Loucy (cell line): ENCODE results near the gene RETREG2.

Source experiments
- H2AFZ ChIP-seq: fragments of 200-600 bp; sonication (generic); 2 replicates; pipeline ENCODE4 v1.6.0; 2016; ENCODE audit warnings: antibody characterized with exemption, mild to moderate bottlenecking, low read length, moderate library complexity
- H3F3A ChIP-seq: fragments of 200-600 bp; 2 replicates; pipeline ENCODE4 v1.6.0; 2016; ENCODE audit warnings: antibody characterized with exemption, low read depth, mild to moderate bottlenecking
- H3K27me3 ChIP-seq: fragments of 200-600 bp; sonication (generic); 2 replicates; pipeline ENCODE4 v1.6.1; 2014; ENCODE audit warnings: low read length, mild to moderate bottlenecking; ENCODE audit not compliant: insufficient read depth, poor library complexity, severe bottlenecking
- H3K36me3 ChIP-seq: fragments of 200-600 bp; sonication (generic); 2 replicates; pipeline ENCODE4 v1.6.1; 2016; ENCODE audit warnings: low read length; ENCODE audit not compliant: insufficient read depth
- H3K4me1 ChIP-seq: fragments of 200-600 bp; sonication (generic); 2 replicates; pipeline ENCODE4 v1.5.1; 2014; ENCODE audit warnings: low read length, mild to moderate bottlenecking; ENCODE audit not compliant: insufficient read depth, poor library complexity, severe bottlenecking
- H3K4me2 ChIP-seq: fragments of 200-600 bp; sonication (generic); 2 replicates; pipeline ENCODE4 v1.6.0; 2014; ENCODE audit warnings: antibody characterized with exemption, low read length, low read depth, mild to moderate bottlenecking; ENCODE audit not compliant: poor library complexity, severe bottlenecking
- H3K4me3 ChIP-seq: fragments of 200-600 bp; sonication (generic); 2 replicates; pipeline ENCODE4 v1.5.1; 2014; ENCODE audit warnings: low read length, mild to moderate bottlenecking, mixed read lengths; ENCODE audit not compliant: poor library complexity, severe bottlenecking
- H3K79me2 ChIP-seq: fragments of 200-600 bp; sonication (generic); 2 replicates; pipeline ENCODE4 v1.6.1; 2014; ENCODE audit warnings: low read length; ENCODE audit not compliant: insufficient read depth
- H3K9ac ChIP-seq: fragments of 200-600 bp; sonication (generic); 2 replicates; pipeline ENCODE4 v1.6.0; 2014; ENCODE audit warnings: mild to moderate bottlenecking, low read depth, low read length, moderate library complexity; ENCODE audit not compliant: poor library complexity, severe bottlenecking
- H3K9me2 ChIP-seq: fragments of 200-600 bp; sonication (generic); replicated peaks from 2 replicates; pipeline ENCODE4 v1.6.1; 2016; ENCODE audit warnings: low read depth, low read length, mixed read lengths
- H3K9me3 ChIP-seq: fragments of 200-600 bp; sonication (generic); 2 replicates; pipeline ENCODE4 v1.6.1; 2014; ENCODE audit warnings: mild to moderate bottlenecking, antibody characterized with exemption, low read length, low read depth; ENCODE audit not compliant: insufficient read depth
- H4K20me1 ChIP-seq: fragments of 200-600 bp; sonication (generic); 2 replicates; pipeline ENCODE4 v1.6.0; 2014; ENCODE audit warnings: antibody characterized with exemption, low read length, mild to moderate bottlenecking; ENCODE audit not compliant: insufficient read depth, poor library complexity, severe bottlenecking
- CTCF ChIP-seq: fragments of 200-600 bp; sonication (generic); conservative IDR thresholded peaks from 2 replicates; pipeline ENCODE4 v1.5.1; 2014; ENCODE audit warnings: mild to moderate bottlenecking, antibody characterized with exemption, low read length
- EZH2phosphoT487 ChIP-seq: fragments of 200-600 bp; IDR thresholded peaks from 2 replicates; pipeline ENCODE4 v1.6.1; 2018; ENCODE audit warnings: antibody characterized with exemption, mild to moderate bottlenecking, moderate library complexity, borderline replicate concordance

Gene RETREG2

GRCh38 chr2:219159771-219160185 is 18.3 kb upstream of the RETREG2 start:
- Histone ChIP-seq H3K9ac (peak overlapping the region; percentile 74), H3K27me3 (no peaks in the 10 kb centered on the region), H3F3A (no peaks in the 10 kb centered on the region), H3K4me1 (peaks cover 23% of the 10 kb centered on the region), H3K4me2 (peak overlapping the region; percentile 71), H3K9me3 (no peaks in the 10 kb centered on the region), H3K9me2 (no peaks in the 10 kb centered on the region), H4K20me1 (no peaks in the 10 kb centered on the region), H3K4me3 (peak overlapping the region; percentile 81), H3K36me3 (no peaks in the 10 kb centered on the region), H2AFZ (peak overlapping the region; percentile 87; the same call in 1 of the 2 replicates), H3K79me2 (no peaks in the 10 kb centered on the region)
- no peak for TF ChIP-seq CTCF
- TF ChIP-seq EZH2phosphoT487 = no peak

- no peaks in the 10 kb centered on the region for H4K20me1 ChIP-seq
- no peaks in the 10 kb centered on the region for H3K36me3 ChIP-seq
- peak within 1 kb of the TSS; percentile 87 for H2AFZ ChIP-seq
- H3K4me2 ChIP-seq = peak within 1 kb of the TSS; percentile 85
- peaks cover 23% of the 10 kb centered on the region for H3K4me1 ChIP-seq
- no peaks in the 10 kb centered on the region for H3K27me3 ChIP-seq
- peak within 1 kb of the TSS; percentile 81 for H3K4me3 ChIP-seq
- H3K9me2 ChIP-seq = no peaks in the 10 kb centered on the region
- H3K79me2 ChIP-seq = no peaks in the 10 kb centered on the region
- no peak for TF ChIP-seq EZH2phosphoT487
- TF ChIP-seq CTCF = peak; percentile 89
- H3F3A ChIP-seq = no peaks in the 10 kb centered on the region
- H3K9me3 ChIP-seq = no peaks in the 10 kb centered on the region
- peak within 1 kb of the TSS; percentile 74 for H3K9ac ChIP-seq
These were observed 17.7 kb upstream of the RETREG2 start, which contains the start of gene NHEJ1 for GRCh38 chr2:219160186-219161017. TSS of gene NHEJ1 (minus strand) at chr2:219160815. CDS start at chr2:219158362, 2,453 bp downstream.

- Histone ChIP-seq H3K4me3 (peak overlapping the region; percentile 81), H3K4me1 (peaks cover 23% of the 10 kb centered on the region), H3K9ac (peak overlapping the region; percentile 74), H3K36me3 (no peaks in the 10 kb centered on the region), H3K27me3 (no peaks in the 10 kb centered on the region), H3K79me2 (no peaks in the 10 kb centered on the region), H4K20me1 (no peaks in the 10 kb centered on the region), H3K4me2 (peak overlapping the region; percentile 85), H3K9me2 (no peaks in the 10 kb centered on the region), H3F3A (no peaks in the 10 kb centered on the region), H3K9me3 (no peaks in the 10 kb centered on the region), H2AFZ (no peak overlapping the region)
- no peak for TF ChIP-seq EZH2phosphoT487
- TF ChIP-seq CTCF = no peak
These were observed 17.0 kb upstream of the RETREG2 start for GRCh38 chr2:219161097-219161496.
